ENCODE data around the gene SNAI3. TPM values are rescaled to one million over a fixed set of nuclear protein-coding genes. Genes with fewer than 3 reads are reported as not detected.

Gene SNAI3
- total and polyA plus RNA-seq, 12 donors, result 0.21 to 8.6 (median 1.3) TPM

DNA sequence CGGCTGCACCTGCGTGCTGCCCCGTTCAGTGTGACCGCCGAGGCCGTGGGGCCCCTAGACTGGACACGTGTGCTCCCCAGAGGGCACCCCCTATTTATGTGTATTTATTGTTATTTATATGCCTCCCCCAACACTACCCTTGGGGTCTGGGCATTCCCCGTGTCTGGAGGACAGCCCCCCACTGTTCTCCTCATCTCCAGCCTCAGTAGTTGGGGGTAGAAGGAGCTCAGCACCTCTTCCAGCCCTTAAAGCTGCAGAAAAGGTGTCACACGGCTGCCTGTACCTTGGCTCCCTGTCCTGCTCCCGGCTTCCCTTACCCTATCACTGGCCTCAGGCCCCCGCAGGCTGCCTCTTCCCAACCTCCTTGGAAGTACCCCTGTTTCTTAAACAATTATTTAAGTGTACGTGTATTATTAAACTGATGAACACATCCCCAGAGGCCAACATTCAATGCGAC, 46.2 kb downstream of the SNAI3 start:
- ATAC-seq, result no peak
- H3K9me3 ChIP-seq, result no peaks in the 10 kb centered on the region
- H3K36me3 ChIP-seq, result peaks cover 0 to 26% (median 0%) of the 10 kb centered on the region in 9 donors
- TF ChIP-seq, protein P1, sequence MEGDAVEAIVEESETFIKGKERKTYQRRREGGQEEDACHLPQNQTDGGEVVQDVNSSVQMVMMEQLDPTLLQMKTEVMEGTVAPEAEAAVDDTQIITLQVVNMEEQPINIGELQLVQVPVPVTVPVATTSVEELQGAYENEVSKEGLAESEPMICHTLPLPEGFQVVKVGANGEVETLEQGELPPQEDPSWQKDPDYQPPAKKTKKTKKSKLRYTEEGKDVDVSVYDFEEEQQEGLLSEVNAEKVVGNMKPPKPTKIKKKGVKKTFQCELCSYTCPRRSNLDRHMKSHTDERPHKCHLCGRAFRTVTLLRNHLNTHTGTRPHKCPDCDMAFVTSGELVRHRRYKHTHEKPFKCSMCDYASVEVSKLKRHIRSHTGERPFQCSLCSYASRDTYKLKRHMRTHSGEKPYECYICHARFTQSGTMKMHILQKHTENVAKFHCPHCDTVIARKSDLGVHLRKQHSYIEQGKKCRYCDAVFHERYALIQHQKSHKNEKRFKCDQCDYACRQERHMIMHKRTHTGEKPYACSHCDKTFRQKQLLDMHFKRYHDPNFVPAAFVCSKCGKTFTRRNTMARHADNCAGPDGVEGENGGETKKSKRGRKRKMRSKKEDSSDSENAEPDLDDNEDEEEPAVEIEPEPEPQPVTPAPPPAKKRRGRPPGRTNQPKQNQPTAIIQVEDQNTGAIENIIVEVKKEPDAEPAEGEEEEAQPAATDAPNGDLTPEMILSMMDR (IDR thresholded peaks at IDR 0.05), result no peak
- H3K27me3 ChIP-seq, result peaks cover 22 to 61% (median 40%) of the 10 kb centered on the region in 7 donors
- no peak overlapping the region for H3K4me3 ChIP-seq
- H3K4me1 ChIP-seq, result peaks cover 0 to 10% (median under 1%) of the 10 kb centered on the region in 9 donors
- 44 to 52% methylated on average over 13 of the region's 13 CpGs for WGBS, 2 donors
- intact Hi-C loops (cut with DNase I), result no loop called here
- no peak overlapping the region for H3K27ac ChIP-seq
- DNase-seq, result no peak

DNA sequence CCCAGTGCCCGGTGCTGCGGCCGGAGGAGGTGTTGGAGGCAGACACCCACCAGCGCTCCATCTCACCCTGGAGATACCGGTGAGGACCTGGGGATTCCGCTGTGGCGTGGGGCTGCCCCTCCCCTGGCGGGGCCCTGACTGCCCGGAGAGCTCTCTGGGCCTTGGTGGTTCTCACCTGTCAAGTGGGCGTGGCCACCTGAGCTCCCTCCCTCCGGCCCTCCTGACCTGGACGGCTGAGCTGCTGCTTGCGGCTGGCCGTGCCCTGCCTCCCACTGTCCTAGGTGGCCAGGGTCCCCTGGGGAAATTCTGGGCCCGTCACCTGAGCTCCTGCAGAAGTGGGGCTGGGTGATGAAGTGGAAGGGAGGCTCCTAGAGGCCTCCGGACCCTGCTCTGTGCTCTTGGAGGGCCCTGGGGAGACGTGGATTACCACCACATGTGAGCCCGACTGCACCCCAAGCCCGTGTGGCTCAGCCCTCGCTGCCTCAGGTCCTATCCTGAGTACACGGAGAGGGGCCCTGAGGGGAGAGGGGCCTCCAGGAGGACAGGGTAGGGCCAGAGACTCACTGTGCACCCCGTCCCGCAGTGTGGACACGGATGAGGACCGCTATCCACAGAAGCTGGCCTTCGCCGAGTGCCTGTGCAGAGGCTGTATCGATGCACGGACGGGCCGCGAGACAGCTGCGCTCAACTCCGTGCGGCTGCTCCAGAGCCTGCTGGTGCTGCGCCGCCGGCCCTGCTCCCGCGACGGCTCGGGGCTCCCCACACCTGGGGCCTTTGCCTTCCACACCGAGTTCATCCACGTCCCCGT, 46.9 kb downstream of the SNAI3 start:
- Histone ChIP-seq H3K36me3 (peaks cover 0 to 20% (median 0%) of the 10 kb centered on the region in 9 donors), H3K27ac (no peak overlapping the region), H3K9me3 (no peaks in the 10 kb centered on the region), H3K4me1 (peaks cover 0 to 17% (median 7%) of the 10 kb centered on the region in 9 donors), H3K4me3 (no peak overlapping the region), H3K27me3 (peaks cover 22 to 65% (median 40%) of the 10 kb centered on the region in 7 donors)
- DNase-seq, result no peak
- WGBS, 2 donors, result 26 to 30% methylated on average over 45 of the region's 45 CpGs
- intact Hi-C loops (cut with DNase I), result no loop called here
- TF ChIP-seq, protein P1 (IDR thresholded peaks at IDR 0.05), result no peak
- peak in 2 of 8 donors; percentile 5 to 9 for ATAC-seq

GRCh38 chr16:88638323-88639230, 47.7 kb downstream of the SNAI3 start, which contains the start of gene IL17C:
IL17C (plus strand) TSS chr16:88638572; CDS start chr16:88638642, 70 bp downstream.
- Histone ChIP-seq H3K4me1 (peaks cover 0 to 25% (median 15%) of the 10 kb centered on the region in 9 donors), H3K4me3 (no peak within 1 kb of the TSS), H3K27me3 (peaks cover 22 to 65% (median 40%) of the 10 kb centered on the region in 7 donors), H3K27ac (no peak within 1 kb of the TSS), H3K9me3 (no peaks in the 10 kb centered on the region), H3K36me3 (peaks cover 0 to 11% (median 0%) of the 10 kb centered on the region in 9 donors)
- ATAC-seq, result no peak
- DNase-seq, result no peak
- TF ChIP-seq, protein P1 (IDR thresholded peaks at IDR 0.05), result no peak
- intact Hi-C loops (cut with DNase I), result no loop called here
- WGBS, 2 donors, result 45 to 48% methylated on average over 27 of the region's 27 CpGs
